SK-N-MC (cell line): Measurements from ENCODE around the gene HRH1.
"Not testable (repeated sequence)": the region's sequence is repeated elsewhere in the genome, so short reads cannot be mapped to it uniquely, and the experiment has no call there.

Experiments
- DNase-seq: peaks from one replicate; pipeline ENCODE4 v3.0.0-alpha.2; 2011; ENCODE audit warnings: low read depth, low spot score
- H3K27ac ChIP-seq: fragments of 200-600 bp; sonication (generic); 2 replicates; pipeline ENCODE4 v1.5.1; 2016; ENCODE audit warnings: mixed run types
- H3K36me3 ChIP-seq: fragments of 200-600 bp; sonication (generic); 2 replicates; pipeline ENCODE4 v1.6.1; 2017; ENCODE audit warnings: antibody characterized with exemption, low read length, mixed read lengths; ENCODE audit not compliant: insufficient read depth
- H3K4me3 ChIP-seq: fragments of 200-600 bp; sonication (generic); 2 replicates; pipeline ENCODE4 v1.5.1; 2016
- H3K9ac ChIP-seq: fragments of 200-600 bp; sonication (generic); 2 replicates; pipeline ENCODE4 v1.8.0; 2017; ENCODE audit warnings: mixed run types, mixed read lengths; ENCODE audit not compliant: insufficient read length
- H3K9me3 ChIP-seq: fragments of 200-600 bp; sonication (generic); 2 replicates; pipeline ENCODE4 v1.6.1; 2017; ENCODE audit warnings: low read depth, mild to moderate bottlenecking, antibody characterized with exemption, low read length, moderate library complexity, mixed read lengths
- EZH2 ChIP-seq: fragments of 200-600 bp; sonication (generic); IDR thresholded peaks from one replicate; pipeline ENCODE4 v1.6.1; 2017; ENCODE audit warnings: antibody characterized with exemption
- FOXP2 ChIP-seq: optimal IDR thresholded peaks from 2 replicates; pipeline ENCODE3; 2011; ENCODE audit warnings: mild to moderate bottlenecking, moderate library complexity; ENCODE audit not compliant: insufficient read depth; ENCODE audit errors: extremely low read length, control extremely low read depth
- POLR2AphosphoS5 ChIP-seq: IDR thresholded peaks from 2 replicates; pipeline ENCODE4 v1.6.1; 2012; ENCODE audit warnings: mild to moderate bottlenecking, low read depth, low read length, borderline replicate concordance

The HRH1 gene

GRCh38 chr3:11247362-11247761 lies 93.1 kb downstream of the HRH1 start:
- H3K9me3 ChIP-seq, result no peaks in the 10 kb centered on the region
- no peak for DNase-seq
- no peak overlapping the region for H3K27ac ChIP-seq
- TF ChIP-seq EZH2 (no peak), FOXP2 (no peak), POLR2AphosphoS5 (no peak)
- no peaks in the 10 kb centered on the region for H3K36me3 ChIP-seq
- H3K9ac ChIP-seq, result no peak overlapping the region
- no peak overlapping the region for H3K4me3 ChIP-seq

GRCh38 chr3:11248596-11248995 lies 94.3 kb downstream of the HRH1 start:
- H3K36me3 ChIP-seq, result no peaks in the 10 kb centered on the region
- no peak overlapping the region for H3K27ac ChIP-seq
- DNase-seq, result no peak
- no peak overlapping the region for H3K9ac ChIP-seq
- H3K9me3 ChIP-seq, result no peaks in the 10 kb centered on the region
- H3K4me3 ChIP-seq, result no peak overlapping the region
- TF ChIP-seq FOXP2 (no peak), EZH2 (no peak), POLR2AphosphoS5 (no peak)

- Histone ChIP-seq H3K4me3 (no peak overlapping the region), H3K36me3 (no peaks in the 10 kb centered on the region), H3K27ac (no peak overlapping the region), H3K9me3 (no peaks in the 10 kb centered on the region), H3K9ac (no peak overlapping the region)
- no peak for DNase-seq
- TF ChIP-seq EZH2 (no peak), POLR2AphosphoS5 (no peak), FOXP2 (no peak)
These were observed 96.9 kb downstream of the HRH1 start for GRCh38 chr3:11250902-11251806.

- no peak overlapping the region for H3K9ac ChIP-seq
- H3K9me3 ChIP-seq, result no peaks in the 10 kb centered on the region
- no peak overlapping the region for H3K4me3 ChIP-seq
- TF ChIP-seq EZH2 (no peak), POLR2AphosphoS5 (no peak), FOXP2 (no peak)
- H3K27ac ChIP-seq, result no peak overlapping the region
- no peaks in the 10 kb centered on the region for H3K36me3 ChIP-seq
- no peak for DNase-seq
These were observed 97.5 kb downstream of the HRH1 start for GRCh38 chr3:11251807-11252176.

- H3K9ac ChIP-seq, result no peak overlapping the region
- TF ChIP-seq POLR2AphosphoS5 (no peak), FOXP2 (no peak), EZH2 (no peak)
- H3K27ac ChIP-seq, result no peak overlapping the region
- H3K4me3 ChIP-seq, result no peak overlapping the region
- no peaks in the 10 kb centered on the region for H3K36me3 ChIP-seq
- no peak for DNase-seq
- H3K9me3 ChIP-seq, result no peaks in the 10 kb centered on the region
These were observed 100.6 kb downstream of the HRH1 start for GRCh38 chr3:11254876-11255275.

- H3K9me3 ChIP-seq, H3K4me3 ChIP-seq, H3K9ac ChIP-seq, DNase-seq, H3K36me3 ChIP-seq, H3K27ac ChIP-seq: not testable (repeated sequence)
These were observed 101.2 kb downstream of the HRH1 start for GRCh38 chr3:11255537-11255936.

- H3K36me3 ChIP-seq, result no peaks in the 10 kb centered on the region
- no peak overlapping the region for H3K4me3 ChIP-seq
- no peak for TF ChIP-seq FOXP2
- no peak for TF ChIP-seq POLR2AphosphoS5
- no peak for TF ChIP-seq EZH2
- H3K9me3 ChIP-seq, result no peaks in the 10 kb centered on the region
- H3K27ac ChIP-seq, result no peak overlapping the region
- DNase-seq, result no peak
- H3K9ac ChIP-seq, result no peak overlapping the region
These were observed 104.7 kb downstream of the HRH1 start for GRCh38 chr3:11258958-11259357.

GRCh38 chr3:11260460-11260859 lies 106.2 kb downstream of the HRH1 start:
- Histone ChIP-seq H3K9me3 (no peaks in the 10 kb centered on the region), H3K4me3 (no peak overlapping the region), H3K9ac (no peak overlapping the region), H3K36me3 (no peaks in the 10 kb centered on the region), H3K27ac (no peak overlapping the region)
- TF ChIP-seq FOXP2, result no peak
- no peak for TF ChIP-seq POLR2AphosphoS5
- TF ChIP-seq EZH2, result no peak
- DNase-seq, result no peak

GRCh38 chr3:11269007-11269406 lies 114.7 kb downstream of the HRH1 start:
- Histone ChIP-seq H3K9me3 (no peaks in the 10 kb centered on the region), H3K27ac (no peak overlapping the region), H3K36me3 (no peaks in the 10 kb centered on the region), H3K9ac (no peak overlapping the region), H3K4me3 (no peak overlapping the region)
- TF ChIP-seq FOXP2 (no peak), POLR2AphosphoS5 (no peak), EZH2 (no peak)
- DNase-seq, result no peak
